ENCODE data around the gene LSM10.
A peak's percentile ranks its signal among the peaks of the same experiment; 100 is the strongest.

LSM10 gene

GRCh38 chr1:36384542-36385409, 12.9 kb downstream of the LSM10 start:
- DNase-seq (ENCODE audit: low spot score): peak; percentile 29
- no peak for TF ChIP-seq CTCF (IDR thresholded peaks at IDR 0.05; ENCODE audit: extremely low read depth, missing control alignments)

- TF ChIP-seq CTCF (IDR thresholded peaks at IDR 0.05; ENCODE audit: extremely low read depth, missing control alignments): no peak
- DNase-seq (ENCODE audit: low spot score): no peak
These were observed 14.5 kb downstream of the LSM10 start for GRCh38 chr1:36383240-36383639.

- DNase-seq (ENCODE audit: low spot score): no peak
- no peak for TF ChIP-seq CTCF (IDR thresholded peaks at IDR 0.05; ENCODE audit: extremely low read depth, missing control alignments)
These were observed 15.0 kb downstream of the LSM10 start for GRCh38 chr1:36382669-36383068.

- no peak for DNase-seq (ENCODE audit: low spot score)
These were observed 15.5 kb downstream of the LSM10 start for GRCh38 chr1:36382231-36382630.

GRCh38 chr1:36381405-36381804, 16.3 kb downstream of the LSM10 start:
- no peak for DNase-seq (ENCODE audit: low spot score)
- TF ChIP-seq CTCF (IDR thresholded peaks at IDR 0.05; ENCODE audit: extremely low read depth, missing control alignments): no peak

More at GRCh38 chr1:36382231-36382630, 15.5 kb downstream of the LSM10 start:
- TF ChIP-seq CTCF (IDR thresholded peaks at IDR 0.05; ENCODE audit: extremely low read depth, missing control alignments): no peak

- TF ChIP-seq CTCF (IDR thresholded peaks at IDR 0.05; ENCODE audit: extremely low read depth, missing control alignments): no peak
- no peak for DNase-seq (ENCODE audit: low spot score)
These were observed 16.9 kb downstream of the LSM10 start for GRCh38 chr1:36380782-36381181.

GRCh38 chr1:36380143-36380619, 17.5 kb downstream of the LSM10 start:
- TF ChIP-seq CTCF (IDR thresholded peaks at IDR 0.05; ENCODE audit: extremely low read depth, missing control alignments): no peak

More at GRCh38 chr1:36380143-36380619, 17.5 kb downstream of the LSM10 start:
- no peak for DNase-seq (ENCODE audit: low spot score)
